ENCODE data around the gene BRD1. TPM values are rescaled to one million over a fixed set of nuclear protein-coding genes. Genes with fewer than 3 reads are reported as not detected.

Gene BRD1
- total and polyA plus RNA-seq, 4 donors, result 16.6 to 51.5 (median 28.1) TPM

DNA sequence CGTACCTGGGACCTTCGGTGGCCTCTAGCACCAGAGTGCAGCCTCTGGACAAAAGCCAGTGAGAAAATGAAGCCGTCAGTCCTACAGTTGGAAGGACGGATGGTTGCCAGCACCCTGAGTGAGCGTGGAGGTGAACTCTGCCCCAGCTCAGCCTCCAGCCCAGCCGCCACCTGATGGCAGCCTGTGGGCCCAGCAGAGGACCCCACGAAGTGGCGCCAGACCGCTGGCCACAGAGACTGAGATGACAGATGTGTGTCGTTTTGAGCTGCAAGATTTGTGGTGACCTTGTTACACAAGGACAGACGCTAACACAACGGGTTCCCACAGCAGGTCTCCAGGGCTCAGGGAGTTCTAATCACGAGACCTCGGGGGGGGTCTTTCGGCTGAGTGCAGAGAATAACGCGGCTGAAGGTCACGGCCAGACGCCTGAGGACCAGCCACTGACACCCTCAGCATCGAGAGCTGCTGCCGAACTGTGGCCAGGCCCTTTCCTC is 75.0 kb downstream of the BRD1 start:
- DNase-seq (no peak), ATAC-seq (ENCODE audit: insufficient read depth, low FRiP score) (no peak)
- TF ChIP-seq, protein P1, sequence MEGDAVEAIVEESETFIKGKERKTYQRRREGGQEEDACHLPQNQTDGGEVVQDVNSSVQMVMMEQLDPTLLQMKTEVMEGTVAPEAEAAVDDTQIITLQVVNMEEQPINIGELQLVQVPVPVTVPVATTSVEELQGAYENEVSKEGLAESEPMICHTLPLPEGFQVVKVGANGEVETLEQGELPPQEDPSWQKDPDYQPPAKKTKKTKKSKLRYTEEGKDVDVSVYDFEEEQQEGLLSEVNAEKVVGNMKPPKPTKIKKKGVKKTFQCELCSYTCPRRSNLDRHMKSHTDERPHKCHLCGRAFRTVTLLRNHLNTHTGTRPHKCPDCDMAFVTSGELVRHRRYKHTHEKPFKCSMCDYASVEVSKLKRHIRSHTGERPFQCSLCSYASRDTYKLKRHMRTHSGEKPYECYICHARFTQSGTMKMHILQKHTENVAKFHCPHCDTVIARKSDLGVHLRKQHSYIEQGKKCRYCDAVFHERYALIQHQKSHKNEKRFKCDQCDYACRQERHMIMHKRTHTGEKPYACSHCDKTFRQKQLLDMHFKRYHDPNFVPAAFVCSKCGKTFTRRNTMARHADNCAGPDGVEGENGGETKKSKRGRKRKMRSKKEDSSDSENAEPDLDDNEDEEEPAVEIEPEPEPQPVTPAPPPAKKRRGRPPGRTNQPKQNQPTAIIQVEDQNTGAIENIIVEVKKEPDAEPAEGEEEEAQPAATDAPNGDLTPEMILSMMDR (IDR thresholded peaks at IDR 0.05; ENCODE audit: control extremely low read depth, extremely low read depth), result no peak
- H3K4me3 ChIP-seq, result no peak overlapping the region
- H3K4me1 ChIP-seq (ENCODE audit: control insufficient read depth in 5 of 5, insufficient read depth in 5 of 5, low read length in 5 of 5), result no peaks in the 10 kb centered on the region
- no peaks in the 10 kb centered on the region for H3K27me3 ChIP-seq (ENCODE audit: control insufficient read depth in 3 of 3, insufficient read depth in 3 of 3, low read length in 2 of 3)
- H3K27ac ChIP-seq (ENCODE audit: low read depth in 1 of 2, low read length in 1 of 2), result no peak overlapping the region
- H3K9me3 ChIP-seq (ENCODE audit: control insufficient read depth in 4 of 4, insufficient read depth in 3 of 4, low read length in 3 of 4), result peaks cover 0 to 10% (median 2%) of the 10 kb centered on the region in 4 donors
- H3K36me3 ChIP-seq (ENCODE audit: control insufficient read depth in 4 of 4, insufficient read depth in 4 of 4, low read length in 4 of 4), result no peaks in the 10 kb centered on the region
- WGBS, 2 donors, result 58 to 71% methylated on average over 21 of the region's 21 CpGs
- H3K9ac ChIP-seq (ENCODE audit: insufficient read depth in 1 of 2, low read length in 2 of 2), result no peak overlapping the region

DNA sequence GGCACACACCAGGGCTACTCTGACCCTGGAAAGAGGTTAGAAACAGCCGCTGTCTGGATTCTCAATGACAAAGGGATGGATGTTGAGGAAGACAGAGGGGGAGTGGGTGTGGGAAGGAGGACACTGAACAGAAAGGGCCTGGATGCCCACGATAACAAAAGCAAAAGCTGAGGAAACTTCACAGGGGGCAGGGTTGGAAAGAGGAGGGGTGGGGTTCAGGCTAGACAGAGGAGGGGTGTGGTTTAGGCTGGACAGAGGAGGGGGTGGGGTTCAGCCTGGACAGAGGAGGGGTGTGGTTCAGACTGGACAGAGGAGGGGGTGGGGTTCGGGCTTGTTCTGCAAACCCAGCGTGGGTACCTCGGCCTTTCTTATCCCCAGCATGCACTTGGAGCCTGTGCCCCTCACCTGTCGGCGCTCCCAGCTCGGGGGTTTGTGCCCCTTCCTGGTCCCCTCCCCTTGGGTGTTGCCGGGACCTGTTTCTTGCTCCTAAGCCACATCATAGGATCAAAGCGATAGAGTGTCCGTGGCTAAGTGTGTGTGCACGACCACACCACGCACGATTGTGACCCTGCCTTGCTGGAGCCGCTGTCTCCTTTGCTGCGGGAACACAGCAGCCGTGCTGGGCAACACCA is 75.6 kb downstream of the BRD1 start:
- TF ChIP-seq, protein P1 (IDR thresholded peaks at IDR 0.05; ENCODE audit: control extremely low read depth, extremely low read depth), result no peak
- no peaks in the 10 kb centered on the region for H3K4me1 ChIP-seq (ENCODE audit: control insufficient read depth in 5 of 5, insufficient read depth in 5 of 5, low read length in 5 of 5)
- H3K9me3 ChIP-seq (ENCODE audit: control insufficient read depth in 4 of 4, insufficient read depth in 3 of 4, low read length in 3 of 4), result peaks cover 0 to 10% (median 3%) of the 10 kb centered on the region in 4 donors
- no peak overlapping the region for H3K27ac ChIP-seq (ENCODE audit: low read depth in 1 of 2, low read length in 1 of 2)
- ATAC-seq (ENCODE audit: insufficient read depth, low FRiP score), result no peak
- 72 to 89% methylated on average over 17 of the region's 17 CpGs for WGBS, 2 donors
- no peak for DNase-seq
- no peak overlapping the region for H3K9ac ChIP-seq (ENCODE audit: insufficient read depth in 1 of 2, low read length in 2 of 2)
- no peak overlapping the region for H3K4me3 ChIP-seq
- H3K27me3 ChIP-seq (ENCODE audit: control insufficient read depth in 3 of 3, insufficient read depth in 3 of 3, low read length in 2 of 3), result no peaks in the 10 kb centered on the region
- H3K36me3 ChIP-seq (ENCODE audit: control insufficient read depth in 4 of 4, insufficient read depth in 4 of 4, low read length in 4 of 4), result no peaks in the 10 kb centered on the region

DNA sequence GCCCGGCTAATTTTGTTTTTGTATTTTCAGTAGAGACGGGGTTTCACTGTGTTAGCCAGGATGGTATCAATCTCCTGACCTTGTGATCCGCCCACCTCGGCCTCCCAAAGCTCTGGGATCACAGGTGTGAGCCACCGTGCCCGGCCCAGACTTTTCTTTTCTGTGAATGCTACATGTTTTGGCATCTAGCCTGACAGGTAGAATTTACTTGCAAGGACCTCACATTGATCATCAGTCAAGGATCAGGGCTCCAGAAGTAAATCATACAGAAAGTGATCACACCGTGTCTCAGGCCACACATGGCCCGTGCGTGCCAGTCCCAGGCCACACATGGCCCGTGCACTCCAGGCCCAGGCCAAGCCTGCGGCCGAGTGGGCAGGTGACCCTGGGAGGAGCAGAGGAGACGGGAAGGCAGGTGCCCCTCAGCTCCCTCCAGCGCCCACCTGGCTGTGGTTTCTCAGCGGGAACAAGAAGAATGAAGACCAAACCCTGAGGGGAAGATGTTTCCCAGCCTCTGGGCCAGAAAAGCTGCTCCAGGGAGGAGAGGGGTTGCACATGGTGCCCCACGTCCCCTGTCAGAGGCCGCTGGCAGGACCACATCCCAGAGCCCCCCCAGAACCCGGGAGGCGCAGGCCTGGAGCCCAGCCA is 76.2 kb downstream of the BRD1 start:
- no peaks in the 10 kb centered on the region for H3K36me3 ChIP-seq (ENCODE audit: control insufficient read depth in 4 of 4, insufficient read depth in 4 of 4, low read length in 4 of 4)
- no peak overlapping the region for H3K4me3 ChIP-seq
- ATAC-seq (ENCODE audit: insufficient read depth, low FRiP score), result no peak
- TF ChIP-seq, protein P1 (IDR thresholded peaks at IDR 0.05; ENCODE audit: control extremely low read depth, extremely low read depth), result no peak
- no peak for DNase-seq
- H3K9ac ChIP-seq (ENCODE audit: insufficient read depth in 1 of 2, low read length in 2 of 2), result no peak overlapping the region
- H3K27ac ChIP-seq (ENCODE audit: low read depth in 1 of 2, low read length in 1 of 2), result no peak overlapping the region
- 83 to 89% methylated on average over 19 of the region's 19 CpGs for WGBS, 2 donors
- H3K27me3 ChIP-seq (ENCODE audit: control insufficient read depth in 3 of 3, insufficient read depth in 3 of 3, low read length in 2 of 3), result no peaks in the 10 kb centered on the region
- peaks cover 0 to 6% (median 2%) of the 10 kb centered on the region in 4 donors for H3K9me3 ChIP-seq (ENCODE audit: control insufficient read depth in 4 of 4, insufficient read depth in 3 of 4, low read length in 3 of 4)
- H3K4me1 ChIP-seq (ENCODE audit: control insufficient read depth in 5 of 5, insufficient read depth in 5 of 5, low read length in 5 of 5), result no peaks in the 10 kb centered on the region

All from lung (tissue), 12 donors.